HepG2 (cell line): ENCODE measurements around the gene INSR. TPM values are rescaled to one million over a fixed set of nuclear protein-coding genes. Genes with fewer than 3 reads are reported as not detected.

Experiments
- CBX1 ChIP-seq: IDR thresholded peaks from one replicate; pipeline ENCODE4 v1.6.1; 2016; ENCODE audit warnings: antibody characterized with exemption, low read depth
- CENPT ChIP-seq: sonication (generic); formaldehyde crosslinking; IDR thresholded peaks from 2 replicates; pipeline ENCODE4 v1.8.0; 2022; ENCODE audit warnings: low read depth, mild to moderate bottlenecking, moderate library complexity, missing genetic modification reagents
- CENPX ChIP-seq: sonication (generic); formaldehyde crosslinking; IDR thresholded peaks from 2 replicates; pipeline ENCODE4 v1.9.0; 2021; ENCODE audit warnings: mild to moderate bottlenecking, missing genetic modification reagents, moderate library complexity
- GPBP1L1 ChIP-seq: sonication (generic); formaldehyde crosslinking; IDR thresholded peaks from 2 replicates; pipeline ENCODE4 v1.5.0; 2020; ENCODE audit warnings: mild to moderate bottlenecking, missing genetic modification reagents
- KLF15 ChIP-seq: sonication (generic); formaldehyde crosslinking; IDR thresholded peaks from 2 replicates; pipeline ENCODE4 v1.8.1; 2023; ENCODE audit warnings: borderline replicate concordance, mild to moderate bottlenecking, inconsistent platforms, missing genetic modification reagents, mixed read lengths
- MTF2 ChIP-seq: sonication (generic); formaldehyde crosslinking; IDR thresholded peaks from 2 replicates; pipeline ENCODE4 v1.5.0; 2020; ENCODE audit warnings: missing genetic modification reagents, borderline replicate concordance
- NCOR1 ChIP-seq: fragments of 200-600 bp; sonication (generic); IDR thresholded peaks from 2 replicates; pipeline ENCODE4 v1.7.0; 2017; ENCODE audit warnings: antibody characterized with exemption, low read length, borderline replicate concordance
- NFAT5 ChIP-seq: sonication (generic); formaldehyde crosslinking; IDR thresholded peaks from 2 replicates; pipeline ENCODE4 v1.4.0; 2020; ENCODE audit warnings: missing genetic modification reagents
- NR3C1 ChIP-seq: sonication (generic); formaldehyde crosslinking; IDR thresholded peaks from 2 replicates; pipeline ENCODE4 v1.4.0; 2020; ENCODE audit warnings: missing genetic modification reagents
- RORA ChIP-seq: sonication (generic); formaldehyde crosslinking; IDR thresholded peaks from 2 replicates; pipeline ENCODE4 v1.5.0; 2020; ENCODE audit warnings: mild to moderate bottlenecking, missing genetic modification reagents, moderate library complexity
- SRSF4 ChIP-seq: fragments of 200-400 bp; formaldehyde crosslinking; IDR thresholded peaks from one replicate; pipeline ENCODE4 v1.6.1; 2018; ENCODE audit warnings: mild to moderate bottlenecking, low read depth, low read length, moderate library complexity; ENCODE audit not compliant: poor library complexity, severe bottlenecking
- TEAD3 ChIP-seq: optimal IDR thresholded peaks from 2 replicates; pipeline ENCODE3; 2016; ENCODE audit warnings: borderline replicate concordance
- TRIM22 ChIP-seq: fragments of 450-650 bp; IDR thresholded peaks from 2 replicates; pipeline ENCODE4 v1.6.1; 2017
- ZC3H4 ChIP-seq: sonication (generic); formaldehyde crosslinking; IDR thresholded peaks from 2 replicates; pipeline ENCODE4 v1.4.0; 2020; ENCODE audit warnings: missing genetic modification reagents, borderline replicate concordance
- ZEB1 ChIP-seq: IDR thresholded peaks from 2 replicates; pipeline ENCODE4 v1.6.1; 2012; ENCODE audit warnings: mild to moderate bottlenecking, low read depth, inconsistent platforms; ENCODE audit not compliant: insufficient replicate concordance
- ZNF260 ChIP-seq: sonication (generic); formaldehyde crosslinking; IDR thresholded peaks from 2 replicates; pipeline ENCODE4 v1.4.0; 2020; ENCODE audit warnings: missing genetic modification reagents, low read depth, mild to moderate bottlenecking, borderline replicate concordance
- ZNF296 ChIP-seq: sonication (generic); formaldehyde crosslinking; conservative IDR thresholded peaks from 2 replicates; pipeline ENCODE4 v1.5.0; 2020; ENCODE audit warnings: mild to moderate bottlenecking, missing genetic modification reagents
- ZNF337 ChIP-seq: sonication (generic); formaldehyde crosslinking; IDR thresholded peaks from 2 replicates; pipeline ENCODE4 v1.5.1; 2020; ENCODE audit warnings: missing genetic modification reagents, low read depth, mild to moderate bottlenecking, borderline replicate concordance
- ZNF343 ChIP-seq: sonication (generic); formaldehyde crosslinking; IDR thresholded peaks from 2 replicates; pipeline ENCODE4 v1.4.0; 2020; ENCODE audit warnings: mild to moderate bottlenecking, missing genetic modification reagents
- ZNF543 ChIP-seq: sonication (generic); formaldehyde crosslinking; IDR thresholded peaks from 2 replicates; pipeline ENCODE4 v1.4.0; 2020; ENCODE audit warnings: mild to moderate bottlenecking, missing genetic modification reagents
- ZNF557 ChIP-seq: sonication (generic); formaldehyde crosslinking; IDR thresholded peaks from 2 replicates; pipeline ENCODE4 v1.4.0; 2020; ENCODE audit warnings: missing genetic modification reagents
- ZNF75D ChIP-seq: sonication (generic); formaldehyde crosslinking; IDR thresholded peaks from 2 replicates; pipeline ENCODE4 v1.8.1; 2023; ENCODE audit warnings: missing genetic modification reagents, mild to moderate bottlenecking, borderline replicate concordance
- ZSCAN12 ChIP-seq: sonication (generic); formaldehyde crosslinking; IDR thresholded peaks from 2 replicates; pipeline ENCODE4 v1.9.0; 2021; ENCODE audit warnings: mild to moderate bottlenecking, missing genetic modification reagents
- polyA plus RNA-seq, 8 experiments: library from polyadenylated mRNA; depleted of rRNA in 3 of 8; stranded (reverse) in 7 of 8; unstranded in 1 of 8; fragments of >200 nt; fragmentation: Illumina TruSeq in 4 of 8; extraction: Trizol in 4 of 8; gene quantifications; 2 replicates each; pipeline versions ENCODE4 v1.2.1 to v1.2.3, GENCODE V29; 2011 to 2016; ENCODE audit warnings: low read depth in 4 of 8, missing spikeins in 1 of 8, mixed read lengths in 1 of 8; ENCODE audit not compliant: insufficient read depth in 1 of 8
- total RNA-seq, 5 experiments: library from RNA; depleted of rRNA; stranded (reverse); fragments of >200 nt; fragmentation: Illumina TruSeq; extraction: Trizol; gene quantifications; 2 replicates each; pipeline ENCODE4 v1.2.3, GENCODE V29; 2016; ENCODE audit warnings: low read depth in 1 of 5

INSR gene
- total and polyA plus RNA-seq, 2 of the 13 experiments (the other 11 are each of a cell fraction or from before 2014, with no cell fraction given): 24.2 to 29.8 TPM

GRCh38 chr19:7197119-7197759, 97.0 kb downstream of the INSR start (continued):
- TF ChIP-seq NFAT5 (CRISPR knock-in tag) (peak; percentile 88), KLF15 (CRISPR knock-in tag) (0 out of 2 replicates have a peak, but pooled peaks have one; percentile 41), ZNF343 (CRISPR knock-in tag) (no peak), NR3C1 (CRISPR knock-in tag) (no peak), CENPT (CRISPR knock-in tag) (no peak), NCOR1 (peak; percentile 56; the same call in 1 of the 2 replicates), ZNF75D (CRISPR knock-in tag) (no peak), ZNF296 (CRISPR knock-in tag) (no peak), ZNF543 (CRISPR knock-in tag) (no peak), ZNF337 (no peak), TEAD3 (CRISPR knock-in tag) (no peak), ZNF557 (CRISPR knock-in tag) (peak; percentile 71; the same call in 1 of the 2 replicates), ZEB1 (no peak), GPBP1L1 (CRISPR knock-in tag) (no peak), TRIM22 (no peak), ZNF260 (CRISPR knock-in tag) (no peak), CBX1 (no peak), ZC3H4 (CRISPR knock-in tag) (no peak), RORA (CRISPR knock-in tag) (no peak), CENPX (CRISPR knock-in tag) (no peak), SRSF4 (no peak), ZSCAN12 (no peak), MTF2 (no peak; the same call in 1 of the 2 replicates)
